ENCODE measurements around the gene DDB1.
"Not testable (repeated sequence)": the region's sequence is repeated elsewhere in the genome, so short reads cannot be mapped to it uniquely, and the experiment has no call there.

- TF ChIP-seq, protein P1, sequence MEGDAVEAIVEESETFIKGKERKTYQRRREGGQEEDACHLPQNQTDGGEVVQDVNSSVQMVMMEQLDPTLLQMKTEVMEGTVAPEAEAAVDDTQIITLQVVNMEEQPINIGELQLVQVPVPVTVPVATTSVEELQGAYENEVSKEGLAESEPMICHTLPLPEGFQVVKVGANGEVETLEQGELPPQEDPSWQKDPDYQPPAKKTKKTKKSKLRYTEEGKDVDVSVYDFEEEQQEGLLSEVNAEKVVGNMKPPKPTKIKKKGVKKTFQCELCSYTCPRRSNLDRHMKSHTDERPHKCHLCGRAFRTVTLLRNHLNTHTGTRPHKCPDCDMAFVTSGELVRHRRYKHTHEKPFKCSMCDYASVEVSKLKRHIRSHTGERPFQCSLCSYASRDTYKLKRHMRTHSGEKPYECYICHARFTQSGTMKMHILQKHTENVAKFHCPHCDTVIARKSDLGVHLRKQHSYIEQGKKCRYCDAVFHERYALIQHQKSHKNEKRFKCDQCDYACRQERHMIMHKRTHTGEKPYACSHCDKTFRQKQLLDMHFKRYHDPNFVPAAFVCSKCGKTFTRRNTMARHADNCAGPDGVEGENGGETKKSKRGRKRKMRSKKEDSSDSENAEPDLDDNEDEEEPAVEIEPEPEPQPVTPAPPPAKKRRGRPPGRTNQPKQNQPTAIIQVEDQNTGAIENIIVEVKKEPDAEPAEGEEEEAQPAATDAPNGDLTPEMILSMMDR (conservative IDR thresholded peaks at IDR 0.05), result not testable (repeated sequence)
- not testable (repeated sequence) for TF ChIP-seq ZFX (IDR thresholded peaks at IDR 0.05)
Measured at GRCh38 chr11:61250796-61251765, 81.8 kb downstream of the DDB1 start.
